T-cell (primary cell): ENCODE measurements around the gene TMEM123. TPM values are rescaled to one million over a fixed set of nuclear protein-coding genes. Genes with fewer than 3 reads are reported as not detected.
A peak's percentile ranks its signal among the peaks of the same experiment; 100 is the strongest.

Experiments used
- ATAC-seq, 4 experiments: fragments of 200-7000 bp in 3 of 4; fragments of 150-1000 bp in 1 of 4; cut with Tn5 transposase; replicated peaks in 1 of 4; 1 replicate in 3 of 4; 2 replicates in 1 of 4; pipeline ENCODE4 v1.10.0; 2021; ENCODE audit warnings: moderate library complexity in 3 of 4, mild to moderate bottlenecking in 2 of 4, moderate number of reproducible peaks in 1 of 4
- CTCF ChIA-PET, 2 donors: fragments of 300-600 bp; sonication (Branson Sonifier 250); formaldehyde crosslinking; loops; one replicate each; lab custom pipeline; 2022; ENCODE audit warnings: antibody characterized with exemption in 2 of 2; lab: Charles Lee
- POLR2A ChIA-PET, 2 donors: fragments of 300-600 bp; sonication (Branson Sonifier 250); formaldehyde crosslinking; loops; one replicate each; lab custom pipeline; 2022; ENCODE audit warnings: antibody characterized with exemption in 2 of 2; lab: Charles Lee
- DNase-seq, 35 experiments: peaks; one replicate each; pipeline versions ENCODE4 v3.0.0 to v3.0.0-alpha.2; 2013 to 2023
- H3K27ac ChIP-seq: one replicate; pipeline ENCODE4 v1.5.1; 2013; ENCODE audit warnings: low read length
- H3K27me3 ChIP-seq, 2 experiments: replicated peaks in 1 of 2; 1 replicate in 1 of 2; 2 replicates in 1 of 2; pipeline versions ENCODE4 v1.6.1 to v1.7.0; 2013; ENCODE audit warnings: low read length in 1 of 2, mixed read lengths in 1 of 2; ENCODE audit not compliant: control insufficient read depth in 2 of 2, insufficient read depth in 2 of 2; ENCODE audit errors: extremely low read depth in 1 of 2
- H3K36me3 ChIP-seq, 2 donors: 1 replicate in 1 of 2; 2 replicates in 1 of 2; pipeline versions ENCODE4 v1.6.1 to v1.7.0; 2013; ENCODE audit warnings: low read length in 1 of 2; ENCODE audit not compliant: control insufficient read depth in 2 of 2, insufficient read depth in 1 of 2; ENCODE audit errors: extremely low read depth in 1 of 2
- H3K4me1 ChIP-seq, 2 experiments: 1 replicate in 1 of 2; 2 replicates in 1 of 2; pipeline versions ENCODE4 v1.6.1 to v1.7.0; 2013; ENCODE audit warnings: low read length in 2 of 2, mixed read lengths in 1 of 2; ENCODE audit not compliant: insufficient read depth in 2 of 2, control insufficient read depth in 1 of 2; ENCODE audit errors: extremely low read depth in 1 of 2
- H3K4me3 ChIP-seq, 2 donors: 1 replicate in 1 of 2; 2 replicates in 1 of 2; pipeline versions ENCODE4 v1.5.1 to v1.7.0; 2013; ENCODE audit warnings: mild to moderate bottlenecking in 2 of 2, low read length in 1 of 2, moderate library complexity in 1 of 2; ENCODE audit not compliant: control insufficient read depth in 1 of 2; ENCODE audit errors: extremely low read depth in 1 of 2
- H3K9me3 ChIP-seq: 2 replicates; pipeline ENCODE4 v1.7.0; 2013
- H3K27ac Mint-ChIP-seq, 2 donors: one replicate each; pipeline ENCODE4 v1.8.0; 2020 to 2021; ENCODE audit warnings: mild to moderate bottlenecking in 2 of 2, mixed read lengths in 2 of 2
- H3K27me3 Mint-ChIP-seq, 2 donors: one replicate each; pipeline ENCODE4 v1.8.0; 2021 to 2022; ENCODE audit warnings: mixed read lengths in 2 of 2
- H3K36me3 Mint-ChIP-seq: one replicate; pipeline ENCODE4 v1.8.0; 2021; ENCODE audit warnings: mixed read lengths
- H3K4me1 Mint-ChIP-seq, 3 donors: one replicate each; pipeline ENCODE4 v1.8.0; 2020 to 2022; ENCODE audit warnings: mixed read lengths in 3 of 3, mild to moderate bottlenecking in 1 of 3
- H3K4me3 Mint-ChIP-seq, 3 donors: one replicate each; pipeline ENCODE4 v1.8.0; 2020 to 2022; ENCODE audit warnings: mild to moderate bottlenecking in 3 of 3, mixed read lengths in 3 of 3, moderate library complexity in 3 of 3
- H3K9me3 Mint-ChIP-seq, 3 donors: one replicate each; pipeline ENCODE4 v1.8.0; 2020 to 2022; ENCODE audit warnings: mixed read lengths in 3 of 3
- WGBS: methylation state at CpG from one replicate; pipeline ENCODE4 v1.1.5; 2013; ENCODE audit warnings: missing lambda C conversion rate; ENCODE audit not compliant: insufficient coverage; 5-methylcytosine and 5-hydroxymethylcytosine counted together
- total RNA-seq, 35 experiments: library from RNA in 6 of 35; stranded (reverse) in 6 of 35; fragments of 120-200 nt in 1 of 35; gene quantifications; one replicate each; pipeline versions ENCODE4 v1.2.1 to v1.2.4 and lab custom pipeline; 2013 to 2026

TMEM123 gene
- total RNA-seq, 5 donors from 2014 or later (not counting 1 experiment from before 2014, with no cell fraction given) = 361 to 469 (median 428) TPM

DNA sequence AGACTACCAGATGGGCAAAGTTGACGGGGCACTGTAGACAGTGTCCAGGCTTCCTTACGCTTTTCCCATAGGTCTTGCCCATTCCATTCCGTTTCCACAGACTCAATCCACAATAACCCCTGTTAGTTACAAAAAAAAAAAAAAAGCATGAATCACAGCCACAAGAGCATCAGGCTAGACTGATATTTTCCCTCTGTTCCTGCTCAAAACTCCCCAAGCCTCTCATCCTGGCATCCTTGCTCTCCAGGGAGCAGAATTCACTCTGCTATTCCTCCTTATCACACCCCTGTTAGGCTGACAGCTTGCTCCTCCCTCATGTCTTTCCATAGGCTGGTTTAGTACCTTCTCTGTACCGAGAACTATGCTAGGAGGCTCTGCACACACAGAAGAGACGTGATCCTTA, 42.2 kb downstream of the TMEM123 start:
- WGBS = 100% methylated on average over 2 of the region's 5 CpGs
- no peak for DNase-seq

DNA sequence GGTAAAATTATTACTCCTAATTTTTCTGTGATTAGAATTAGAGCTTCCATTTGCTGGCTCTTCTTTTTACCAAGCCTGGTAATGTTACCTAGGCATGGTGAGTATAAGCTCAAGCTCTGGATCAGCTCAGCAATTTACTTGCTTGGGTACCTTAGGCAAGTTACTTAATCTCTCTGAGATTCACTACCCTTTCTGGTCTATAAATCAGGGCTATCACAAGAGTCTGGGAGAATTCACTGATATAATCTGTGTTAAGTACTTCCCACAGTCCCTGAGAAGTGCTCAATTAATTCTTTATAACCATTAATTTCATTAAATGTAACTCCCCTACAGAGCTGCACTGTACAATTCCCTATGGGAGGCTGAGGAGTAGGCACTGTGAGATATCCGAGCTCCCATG, 44.2 kb downstream of the TMEM123 start:
- Histone ChIP-seq H3K27ac (no peak overlapping the region), H3K9me3 (no peaks in the 10 kb centered on the region), H3K27me3 (no peaks in the 10 kb centered on the region), H3K4me1 (peaks cover 40 to 50% of the 10 kb centered on the region in 2 experiments), H3K4me3 (no peak overlapping the region), H3K36me3 (peaks cover 4 to 21% of the 10 kb centered on the region in 2 donors)
- CTCF ChIA-PET = interaction anchor here (0.6 to 1.9 kb wide), 8 partner anchors 13 to 302 kb away, joined by 3 to 5 read pairs (median 3); no protein-coding TSS in a partner anchor
- ATAC-seq (no peak), DNase-seq (no peak)
- Mint-ChIP-seq H3K27ac (peak overlapping the region; percentile 86 to 92), H3K9me3 (no peaks in the 10 kb centered on the region), H3K36me3 (peaks cover 45% of the 10 kb centered on the region), H3K4me3 (peak overlapping the region in 1 of 3 donors; percentile 40), H3K4me1 (peaks cover 84 to 93% (median 85%) of the 10 kb centered on the region in 3 donors), H3K27me3 (no peaks in the 10 kb centered on the region)
- no CpG with 5 or more reads among the region's 1 CpG for WGBS
- POLR2A ChIA-PET = interaction anchor here (0.6 kb wide), 2 partner anchors 12 to 16 kb away, joined by 3 read pairs; no protein-coding TSS in a partner anchor

More for the DNA sequence above, 42.2 kb downstream of the TMEM123 start:
- H3K27me3 Mint-ChIP-seq = no peaks in the 10 kb centered on the region
- Histone ChIP-seq H3K27ac (no peak overlapping the region), H3K27me3 (no peaks in the 10 kb centered on the region), H3K36me3 (peaks cover 0 to 13% of the 10 kb centered on the region in 2 donors), H3K9me3 (no peaks in the 10 kb centered on the region), H3K4me1 (peaks cover 50 to 59% of the 10 kb centered on the region in 2 experiments), H3K4me3 (no peak overlapping the region)
- CTCF ChIA-PET = interaction anchor here in 1 of 2 donors (0.6 to 0.7 kb wide), 2 partner anchors 20 to 42 kb away, joined by 3 to 4 read pairs; no protein-coding TSS in a partner anchor
- H3K27ac Mint-ChIP-seq = peak overlapping the region; percentile 35 to 63
- ATAC-seq = no peak
- peaks cover 84 to 95% (median 91%) of the 10 kb centered on the region in 3 donors for H3K4me1 Mint-ChIP-seq
- H3K4me3 Mint-ChIP-seq = peak overlapping the region in 2 of 3 donors; percentile 13 to 25
- peaks cover 46% of the 10 kb centered on the region for H3K36me3 Mint-ChIP-seq
- no peaks in the 10 kb centered on the region for H3K9me3 Mint-ChIP-seq
- POLR2A ChIA-PET = interaction anchor here in 1 of 2 donors (0.6 to 1.3 kb wide), 4 partner anchors 12 to 54 kb away, joined by 3 to 5 read pairs (median 4); no protein-coding TSS in a partner anchor

GRCh38 chr11:102407901-102408300, 44.7 kb downstream of the TMEM123 start:
- Histone ChIP-seq H3K4me3 (no peak overlapping the region), H3K9me3 (no peaks in the 10 kb centered on the region), H3K27ac (no peak overlapping the region), H3K4me1 (peaks cover 35 to 47% of the 10 kb centered on the region in 2 experiments), H3K27me3 (no peaks in the 10 kb centered on the region), H3K36me3 (peaks cover 4 to 22% of the 10 kb centered on the region in 2 donors)
- Mint-ChIP-seq H3K4me1 (peaks cover 85 to 93% (median 86%) of the 10 kb centered on the region in 3 donors), H3K4me3 (peak overlapping the region in 1 of 3 donors; percentile 40), H3K27me3 (no peaks in the 10 kb centered on the region), H3K27ac (peak overlapping the region; percentile 86 to 92), H3K9me3 (no peaks in the 10 kb centered on the region), H3K36me3 (peaks cover 48% of the 10 kb centered on the region)
- CTCF ChIA-PET = interaction anchor here (0.6 to 1.9 kb wide), 7 partner anchors 13 to 128 kb away, joined by 3 to 5 read pairs (median 3); no protein-coding TSS in a partner anchor
- WGBS = no CpG with 5 or more reads among the region's 3 CpGs
- no peak for DNase-seq
- POLR2A ChIA-PET = interaction anchor here in 1 of 2 donors (0.6 kb wide), 1 partner anchor 13 kb away, joined by 3 read pairs; no protein-coding TSS in a partner anchor
- ATAC-seq = no peak

- no peaks in the 10 kb centered on the region for H3K9me3 ChIP-seq
- no peak for DNase-seq
- no peak overlapping the region for H3K27ac ChIP-seq
- peaks cover 81 to 92% (median 90%) of the 10 kb centered on the region in 3 donors for H3K4me1 Mint-ChIP-seq
- CTCF ChIA-PET = interaction anchor here (0.5 to 1.4 kb wide), 6 partner anchors 8 to 64 kb away, joined by 3 to 5 read pairs (median 4); no protein-coding TSS in a partner anchor
- WGBS = no CpG with 5 or more reads among the region's 2 CpGs
- no peaks in the 10 kb centered on the region for H3K9me3 Mint-ChIP-seq
- ATAC-seq = peak in 1 of 4 experiments; percentile 13
- no peaks in the 10 kb centered on the region for H3K27me3 Mint-ChIP-seq
- peaks cover 26 to 35% of the 10 kb centered on the region in 2 experiments for H3K4me1 ChIP-seq
- peaks cover 4 to 33% of the 10 kb centered on the region in 2 donors for H3K36me3 ChIP-seq
- peaks cover 54% of the 10 kb centered on the region for H3K36me3 Mint-ChIP-seq
- POLR2A ChIA-PET = interaction anchor here (0.6 to 1.1 kb wide), 4 partner anchors 20 to 45 kb away, joined by 3 to 9 read pairs (median 6); no protein-coding TSS in a partner anchor
- H3K27me3 ChIP-seq = no peaks in the 10 kb centered on the region
- H3K4me3 Mint-ChIP-seq = peak overlapping the region in 1 of 3 donors; percentile 40
- H3K27ac Mint-ChIP-seq = peak overlapping the region; percentile 66 to 71
- H3K4me3 ChIP-seq = no peak overlapping the region
These were observed 46.5 kb downstream of the TMEM123 start for GRCh38 chr11:102406099-102406498.

GRCh38 chr11:102405501-102405900, 47.1 kb downstream of the TMEM123 start:
- Histone ChIP-seq H3K36me3 (peaks cover 4 to 37% of the 10 kb centered on the region in 2 donors), H3K4me3 (no peak overlapping the region), H3K27me3 (no peaks in the 10 kb centered on the region), H3K9me3 (no peaks in the 10 kb centered on the region), H3K27ac (no peak overlapping the region), H3K4me1 (peaks cover 25 to 31% of the 10 kb centered on the region in 2 experiments)
- DNase-seq (no peak), ATAC-seq (no peak)
- 100% methylated on average over 2 of the region's 5 CpGs for WGBS
- Mint-ChIP-seq H3K27ac (peak overlapping the region; percentile 56 to 71), H3K27me3 (no peaks in the 10 kb centered on the region), H3K9me3 (no peaks in the 10 kb centered on the region), H3K4me1 (peaks cover 79 to 89% (median 86%) of the 10 kb centered on the region in 3 donors), H3K36me3 (peaks cover 58% of the 10 kb centered on the region), H3K4me3 (peak overlapping the region in 1 of 3 donors; percentile 40)
- CTCF ChIA-PET = interaction anchor here (0.5 to 1.4 kb wide), 5 partner anchors 11 to 94 kb away, joined by 3 to 5 read pairs (median 4); no protein-coding TSS in a partner anchor
- POLR2A ChIA-PET = no interaction called here

DNA sequence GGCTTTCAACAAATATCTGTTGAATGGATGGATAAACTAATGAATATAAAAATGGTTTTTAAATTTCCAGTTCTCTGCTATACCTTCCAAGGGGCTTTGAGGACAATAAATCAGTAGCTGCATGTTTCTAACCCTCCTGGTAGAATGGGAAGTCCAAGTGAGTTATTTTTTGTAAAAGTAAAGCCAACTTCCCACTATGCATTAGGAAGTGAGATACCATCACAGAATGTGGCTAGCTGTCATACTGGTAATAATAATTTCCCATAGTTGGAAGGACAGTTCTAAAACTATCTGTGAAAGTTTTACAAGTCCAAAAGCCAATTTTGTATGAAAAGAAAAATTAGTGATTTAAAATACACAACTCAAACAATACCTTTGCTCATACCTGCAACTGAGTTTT, 50.0 kb downstream of the TMEM123 start:
- Mint-ChIP-seq H3K4me1 (peaks cover 68 to 80% (median 74%) of the 10 kb centered on the region in 3 donors), H3K4me3 (no peak overlapping the region), H3K27me3 (no peaks in the 10 kb centered on the region), H3K27ac (peak overlapping the region; percentile 68 to 77), H3K36me3 (peaks cover 52% of the 10 kb centered on the region), H3K9me3 (no peaks in the 10 kb centered on the region)
- Histone ChIP-seq H3K9me3 (no peaks in the 10 kb centered on the region), H3K27me3 (no peaks in the 10 kb centered on the region), H3K4me3 (no peak overlapping the region), H3K27ac (no peak overlapping the region), H3K4me1 (peaks cover 11 to 25% of the 10 kb centered on the region in 2 experiments), H3K36me3 (peaks cover 4 to 55% of the 10 kb centered on the region in 2 donors)
- ChIA-PET CTCF (interaction anchor here (0.6 to 4.3 kb wide), 7 partner anchors 10 to 52 kb away, joined by 3 to 26 read pairs (median 3); no protein-coding TSS in a partner anchor), POLR2A (interaction anchor here in 1 of 2 donors (0.7 kb wide), 1 partner anchor 78 kb away, joined by 3 read pairs; no protein-coding TSS in a partner anchor)
- ATAC-seq (no peak), DNase-seq (no peak)
